HG03097 (cell line): ENCODE results near the gene SRGAP2.
"Not testable (repeated sequence)": the region's sequence is repeated elsewhere in the genome, so short reads cannot be mapped to it uniquely, and the experiment has no call there.

Source experiments
- ATAC-seq: cut with Tn5 transposase; IDR thresholded peaks from one replicate; pipeline ENCODE4 v1.9.1; 2021; ENCODE audit not compliant: unreplicated experiment, low FRiP score

SRGAP2 gene

GRCh38 chr1:206245479-206245878, 42.1 kb downstream of the SRGAP2 start:
- not testable (repeated sequence) for ATAC-seq

- not testable (repeated sequence) for ATAC-seq
These were observed 43.0 kb downstream of the SRGAP2 start for GRCh38 chr1:206246129-206246886.

- not testable (repeated sequence) for ATAC-seq
These were observed 47.8 kb downstream of the SRGAP2 start for GRCh38 chr1:206250953-206251681.

- ATAC-seq = not testable (repeated sequence)
These were observed 49.5 kb downstream of the SRGAP2 start for GRCh38 chr1:206252680-206253335.
